GM23338 (cell line): ENCODE data around the gene MIF.

Source experiments
- ETS1 ChIP-seq: IDR thresholded peaks from 2 replicates; pipeline ENCODE4 v1.6.1; 2016; ENCODE audit warnings: antibody characterized with exemption
- EZH2 ChIP-seq: fragments of 200-600 bp; sonication (generic); IDR thresholded peaks from one replicate; pipeline ENCODE4 v1.8.0; 2017; ENCODE audit warnings: antibody characterized with exemption, mild to moderate bottlenecking, low read depth; ENCODE audit not compliant: unreplicated experiment
- EZH2phosphoT487 ChIP-seq: fragments of 200-600 bp; sonication (generic); IDR thresholded peaks from one replicate; pipeline ENCODE4 v1.8.1; 2018; ENCODE audit warnings: antibody characterized with exemption; ENCODE audit not compliant: unreplicated experiment
- JUNB ChIP-seq: IDR thresholded peaks from one replicate; pipeline ENCODE4 v1.6.1; 2016; ENCODE audit warnings: antibody characterized with exemption; ENCODE audit not compliant: unreplicated experiment
- NANOG ChIP-seq: IDR thresholded peaks from 2 replicates; pipeline ENCODE4 v1.6.1; 2016; ENCODE audit warnings: antibody characterized with exemption, borderline replicate concordance
- POLR2AphosphoS5 ChIP-seq: IDR thresholded peaks from 2 replicates; pipeline ENCODE4 v1.6.1; 2016; ENCODE audit warnings: antibody characterized with exemption, low read depth
- ZNF462 ChIP-seq: fragments of 250-450 bp; sonication (Bioruptor Pico); IDR thresholded peaks from 2 replicates; pipeline ENCODE4 v1.5.0; 2020; ENCODE audit warnings: mild to moderate bottlenecking, moderate library complexity
- TF ChIP-seq, protein P1 (sequence below), 2 experiments: fragments of 200-600 bp in 1 of 2; sonication (generic) in 1 of 2; conservative IDR thresholded peaks; 2 replicates each; pipeline versions ENCODE4 v1.5.1 to v1.6.1; 2016 to 2017; ENCODE audit warnings: antibody characterized with exemption in 2 of 2, low read depth in 2 of 2, mild to moderate bottlenecking in 2 of 2, moderate library complexity in 1 of 2

DNA sequence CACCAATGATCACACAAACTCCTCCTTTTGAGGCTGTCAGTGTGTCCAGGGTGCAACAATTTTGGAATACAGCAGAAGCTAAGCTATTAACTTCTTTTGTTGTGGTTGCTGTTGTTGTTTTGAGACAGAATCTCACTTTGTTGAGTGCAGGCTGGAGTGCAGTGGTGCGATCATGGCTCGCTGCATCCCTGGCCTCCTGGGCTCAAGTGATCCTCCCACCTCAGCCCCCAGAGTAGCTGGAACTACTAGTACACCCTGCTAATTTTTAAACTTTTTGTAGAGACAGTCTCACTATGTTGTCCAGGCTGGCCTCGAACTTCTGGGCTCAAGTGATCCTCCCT is 44.8 kb downstream of the MIF start:
- TF ChIP-seq, protein P1, sequence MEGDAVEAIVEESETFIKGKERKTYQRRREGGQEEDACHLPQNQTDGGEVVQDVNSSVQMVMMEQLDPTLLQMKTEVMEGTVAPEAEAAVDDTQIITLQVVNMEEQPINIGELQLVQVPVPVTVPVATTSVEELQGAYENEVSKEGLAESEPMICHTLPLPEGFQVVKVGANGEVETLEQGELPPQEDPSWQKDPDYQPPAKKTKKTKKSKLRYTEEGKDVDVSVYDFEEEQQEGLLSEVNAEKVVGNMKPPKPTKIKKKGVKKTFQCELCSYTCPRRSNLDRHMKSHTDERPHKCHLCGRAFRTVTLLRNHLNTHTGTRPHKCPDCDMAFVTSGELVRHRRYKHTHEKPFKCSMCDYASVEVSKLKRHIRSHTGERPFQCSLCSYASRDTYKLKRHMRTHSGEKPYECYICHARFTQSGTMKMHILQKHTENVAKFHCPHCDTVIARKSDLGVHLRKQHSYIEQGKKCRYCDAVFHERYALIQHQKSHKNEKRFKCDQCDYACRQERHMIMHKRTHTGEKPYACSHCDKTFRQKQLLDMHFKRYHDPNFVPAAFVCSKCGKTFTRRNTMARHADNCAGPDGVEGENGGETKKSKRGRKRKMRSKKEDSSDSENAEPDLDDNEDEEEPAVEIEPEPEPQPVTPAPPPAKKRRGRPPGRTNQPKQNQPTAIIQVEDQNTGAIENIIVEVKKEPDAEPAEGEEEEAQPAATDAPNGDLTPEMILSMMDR (conservative IDR thresholded peaks at IDR 0.05; ENCODE audit: low read depth in 2 of 2): no peak
- TF ChIP-seq POLR2AphosphoS5 (no peak), NANOG (no peak), EZH2 (no peak), EZH2phosphoT487 (no peak), ETS1 (no peak), JUNB (no peak), ZNF462 (CRISPR knock-in tag) (no peak)
